GM12872 (cell line): ENCODE data around the gene HOXC13.

Experiments used
- CTCF ChIP-seq: IDR thresholded peaks from 3 replicates; pipeline ENCODE4 v1.5.1; 2011; ENCODE audit warnings: low read depth, mild to moderate bottlenecking, low read length, moderate library complexity; ENCODE audit not compliant: insufficient read depth

Gene HOXC13

GRCh38 chr12:53938326-53939140 is at the start of gene HOXC13:
Gene HOXC13, plus strand, starts transcription at chr12:53938831. Its CDS starts 76 bp downstream, at chr12:53938907.
- no peak for TF ChIP-seq CTCF

GRCh38 chr12:53890081-53890480 is 48.5 kb upstream of the HOXC13 start:
- no peak for TF ChIP-seq CTCF

GRCh38 chr12:53892762-53893395 is 45.8 kb upstream of the HOXC13 start:
- no peak for TF ChIP-seq CTCF

- no peak for TF ChIP-seq CTCF
These were observed 39.4 kb upstream of the HOXC13 start for GRCh38 chr12:53899230-53899629.

- TF ChIP-seq CTCF: no peak
These were observed 31.5 kb upstream of the HOXC13 start for GRCh38 chr12:53907103-53907502.

GRCh38 chr12:53916788-53917655 is 21.6 kb upstream of the HOXC13 start:
- TF ChIP-seq CTCF: no peak
